ENCODE data around the gene ZNF286A.

DNA sequence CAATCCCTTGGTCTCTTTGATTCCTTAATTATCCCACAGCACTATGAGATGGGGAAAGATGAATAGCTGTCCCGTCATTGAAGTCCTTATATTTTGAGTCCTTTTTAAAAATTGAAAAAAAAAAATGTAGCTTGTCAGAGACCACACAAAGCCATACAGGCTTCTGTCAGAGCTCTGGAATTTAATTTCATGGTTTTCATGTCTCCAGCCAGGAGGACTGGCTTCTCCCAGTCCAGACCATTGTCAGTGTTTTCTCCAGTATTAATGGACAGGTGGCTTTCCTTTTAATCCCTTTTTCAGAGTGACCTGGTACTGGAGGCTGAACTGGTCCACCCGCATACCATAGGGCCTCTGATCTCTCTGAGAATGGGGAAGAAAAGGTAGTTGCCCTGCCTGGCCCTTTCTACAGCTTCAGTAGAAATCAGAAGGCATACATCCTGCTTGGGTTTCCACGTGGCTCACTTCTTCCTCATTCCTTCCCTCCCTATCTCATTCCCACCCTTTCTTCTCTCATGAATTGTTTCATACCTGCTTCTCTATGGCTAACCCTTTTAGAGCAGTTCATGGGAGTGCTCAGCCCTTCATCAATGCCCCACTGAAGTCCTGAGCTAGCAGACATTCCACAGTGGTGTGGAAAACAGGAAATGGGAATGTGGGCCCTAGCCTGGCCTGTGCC, 44.5 kb upstream of the ZNF286A start:
- TF ChIP-seq, protein P1, sequence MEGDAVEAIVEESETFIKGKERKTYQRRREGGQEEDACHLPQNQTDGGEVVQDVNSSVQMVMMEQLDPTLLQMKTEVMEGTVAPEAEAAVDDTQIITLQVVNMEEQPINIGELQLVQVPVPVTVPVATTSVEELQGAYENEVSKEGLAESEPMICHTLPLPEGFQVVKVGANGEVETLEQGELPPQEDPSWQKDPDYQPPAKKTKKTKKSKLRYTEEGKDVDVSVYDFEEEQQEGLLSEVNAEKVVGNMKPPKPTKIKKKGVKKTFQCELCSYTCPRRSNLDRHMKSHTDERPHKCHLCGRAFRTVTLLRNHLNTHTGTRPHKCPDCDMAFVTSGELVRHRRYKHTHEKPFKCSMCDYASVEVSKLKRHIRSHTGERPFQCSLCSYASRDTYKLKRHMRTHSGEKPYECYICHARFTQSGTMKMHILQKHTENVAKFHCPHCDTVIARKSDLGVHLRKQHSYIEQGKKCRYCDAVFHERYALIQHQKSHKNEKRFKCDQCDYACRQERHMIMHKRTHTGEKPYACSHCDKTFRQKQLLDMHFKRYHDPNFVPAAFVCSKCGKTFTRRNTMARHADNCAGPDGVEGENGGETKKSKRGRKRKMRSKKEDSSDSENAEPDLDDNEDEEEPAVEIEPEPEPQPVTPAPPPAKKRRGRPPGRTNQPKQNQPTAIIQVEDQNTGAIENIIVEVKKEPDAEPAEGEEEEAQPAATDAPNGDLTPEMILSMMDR (IDR thresholded peaks at IDR 0.05), result no peak
- no peak for TF ChIP-seq POLR2A (IDR thresholded peaks at IDR 0.05)
